GM10266 (cell line): Measurements from ENCODE around the gene TARBP1.

Experiments used
- DNase-seq: peaks from one replicate; pipeline ENCODE4 v3.0.0; 2012; ENCODE audit errors: extremely low spot score
- CTCF ChIP-seq: IDR thresholded peaks from 2 replicates; pipeline ENCODE4 v1.5.1; 2012; ENCODE audit warnings: mild to moderate bottlenecking, low read depth; ENCODE audit not compliant: control insufficient read depth, insufficient read depth; ENCODE audit errors: missing control alignments

The TARBP1 gene

GRCh38 chr1:234412830-234413229 lies 66.1 kb downstream of the TARBP1 start:
- no peak for DNase-seq

GRCh38 chr1:234409328-234409727 lies 69.7 kb downstream of the TARBP1 start:
- TF ChIP-seq CTCF, result no peak
- DNase-seq, result no peak

More at GRCh38 chr1:234412830-234413229, 66.1 kb downstream of the TARBP1 start:
- no peak for TF ChIP-seq CTCF

DNA sequence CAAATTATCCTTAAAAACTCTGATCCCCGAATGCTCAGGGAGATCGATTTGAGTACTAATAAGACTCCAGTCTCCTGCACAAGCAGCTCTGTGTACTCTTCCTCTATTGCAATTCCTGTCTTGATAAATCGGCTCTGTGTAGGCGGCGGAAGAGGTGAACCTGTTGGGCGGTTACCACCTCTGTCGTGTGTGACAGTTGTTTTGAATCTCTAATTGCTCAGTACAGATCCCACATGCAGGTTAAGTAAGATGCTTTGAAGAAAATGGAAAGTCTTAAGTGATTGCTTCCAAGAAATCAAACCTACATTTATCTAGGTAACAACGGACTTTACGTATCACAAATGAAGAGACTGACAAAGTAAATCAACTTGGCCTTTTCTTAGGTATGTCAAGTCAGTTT lies 70.2 kb downstream of the TARBP1 start:
- no peak for DNase-seq
- no peak for TF ChIP-seq CTCF

- DNase-seq, result no peak
- TF ChIP-seq CTCF, result no peak
These were observed 72.1 kb downstream of the TARBP1 start for GRCh38 chr1:234406871-234407270.

- no peak for DNase-seq
These were observed 73.3 kb downstream of the TARBP1 start for GRCh38 chr1:234405676-234406075.

GRCh38 chr1:234402939-234403338 lies 76.0 kb downstream of the TARBP1 start:
- DNase-seq, result no peak
- no peak for TF ChIP-seq CTCF

More at GRCh38 chr1:234405676-234406075, 73.3 kb downstream of the TARBP1 start:
- no peak for TF ChIP-seq CTCF

- no peak for DNase-seq
- no peak for TF ChIP-seq CTCF
These were observed 77.3 kb downstream of the TARBP1 start for GRCh38 chr1:234401658-234402057.
